GM21381 (cell line): ENCODE measurements around the gene NCKIPSD.

ENCODE experiments used
- ATAC-seq: cut with Tn5 transposase; IDR thresholded peaks from one replicate; pipeline ENCODE4 v1.9.1; 2021; ENCODE audit warnings: mild to moderate bottlenecking, moderate library complexity; ENCODE audit not compliant: unreplicated experiment

Gene NCKIPSD

DNA sequence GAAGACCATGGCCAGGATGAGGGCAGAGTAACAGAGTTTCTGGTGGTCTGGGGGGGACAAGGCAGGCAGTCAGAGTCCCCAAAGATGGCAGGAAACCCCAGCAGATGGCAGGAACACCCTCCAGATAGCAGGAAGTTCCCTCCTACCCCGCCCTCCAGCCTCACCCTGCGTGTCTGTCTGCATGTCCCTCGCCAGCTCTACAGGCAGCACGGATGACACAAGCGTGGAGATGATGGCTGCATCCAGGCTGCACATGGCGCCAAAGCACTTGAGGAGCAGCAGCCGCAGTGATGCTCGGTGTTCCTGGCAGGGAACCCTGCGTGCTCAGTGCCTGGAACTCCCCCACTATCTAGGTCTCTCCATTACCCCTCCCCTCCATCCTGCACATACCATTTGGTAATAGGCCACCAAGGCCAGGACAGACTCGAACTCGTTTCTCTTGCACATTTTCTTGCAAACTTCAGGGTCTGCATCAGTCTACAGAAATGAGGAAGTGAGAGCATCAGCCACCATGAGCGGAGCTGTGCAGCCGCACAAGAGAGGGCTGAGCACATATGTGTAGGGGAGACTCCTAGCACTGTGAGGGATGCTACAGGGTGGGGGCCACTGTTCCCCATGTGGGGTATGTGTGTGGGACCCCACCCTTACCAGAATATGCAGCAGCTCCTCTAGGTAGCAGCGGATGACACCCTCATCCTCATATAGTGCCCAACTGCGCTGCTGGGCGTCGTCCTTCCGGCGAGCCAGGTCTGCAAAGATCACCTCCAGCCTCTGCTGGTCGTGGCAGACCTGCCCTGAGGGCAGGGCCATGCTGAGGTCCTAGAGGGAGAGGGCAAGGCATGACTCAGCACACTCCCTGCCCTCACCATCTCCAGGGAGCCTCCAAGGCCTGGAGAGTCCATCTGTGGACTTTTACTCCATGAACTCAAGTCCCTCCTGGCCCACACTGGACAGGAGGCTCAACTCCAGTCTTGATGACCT lies 6.0 kb downstream of the NCKIPSD start:
- no peak for ATAC-seq

DNA sequence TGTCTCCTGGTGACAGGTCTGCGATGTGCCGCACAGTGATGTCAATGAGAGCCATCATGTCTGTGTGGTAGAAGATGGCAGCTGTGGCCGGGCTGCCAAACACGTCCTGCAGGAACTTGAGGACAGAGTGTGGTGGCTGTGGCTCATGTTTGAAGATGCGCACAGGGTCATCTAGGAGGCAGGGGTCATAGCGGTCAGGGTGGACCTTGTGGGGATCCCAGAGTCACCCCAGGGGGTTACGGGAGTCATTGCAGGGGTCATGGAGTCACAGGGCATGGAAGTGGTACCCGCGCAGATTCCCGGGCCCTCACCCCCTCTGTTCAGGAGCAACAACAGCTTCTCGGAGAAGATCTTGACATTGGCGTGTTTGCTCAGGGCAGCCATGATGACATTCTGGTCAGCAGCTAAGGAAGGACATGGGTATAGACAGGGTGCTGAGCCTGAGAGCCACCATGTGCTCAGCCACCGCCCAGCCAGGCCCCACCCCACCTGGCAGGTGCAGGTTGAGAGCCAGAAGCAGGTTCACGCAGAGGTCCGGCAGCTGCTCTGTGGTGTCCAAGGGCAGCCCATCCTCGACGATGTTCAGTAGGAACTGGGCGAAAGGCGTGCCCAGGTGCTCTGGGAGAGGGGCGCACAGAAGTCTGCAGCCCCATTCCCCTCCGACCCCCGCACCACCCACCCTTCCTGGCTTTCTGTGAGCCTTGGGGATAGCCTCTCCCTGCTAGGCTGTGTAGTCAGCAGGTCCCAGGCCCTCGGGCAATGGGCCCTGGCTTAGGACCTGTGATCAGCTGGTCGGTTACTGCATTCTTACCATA lies 6.9 kb downstream of the NCKIPSD start:
- ATAC-seq = no peak

DNA sequence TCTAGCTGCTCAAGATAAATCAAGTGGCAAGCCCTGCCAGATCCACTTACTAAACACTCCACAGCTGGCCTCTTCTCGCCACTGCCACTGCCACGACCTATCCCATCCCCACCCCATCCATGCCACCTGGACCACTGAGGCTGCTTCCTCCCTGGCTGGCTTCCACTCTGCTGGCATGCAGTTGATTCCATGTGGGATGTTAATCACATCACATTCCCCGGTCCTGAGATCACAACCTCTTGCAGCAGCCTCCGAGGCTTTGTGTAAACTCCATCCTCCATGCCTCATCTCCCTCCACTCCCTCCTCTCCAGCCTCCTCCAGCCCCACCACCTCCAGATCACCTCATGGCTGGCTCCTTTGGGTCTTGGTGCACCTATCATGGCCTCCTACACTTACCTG lies 7.7 kb downstream of the NCKIPSD start:
- no peak for ATAC-seq

DNA sequence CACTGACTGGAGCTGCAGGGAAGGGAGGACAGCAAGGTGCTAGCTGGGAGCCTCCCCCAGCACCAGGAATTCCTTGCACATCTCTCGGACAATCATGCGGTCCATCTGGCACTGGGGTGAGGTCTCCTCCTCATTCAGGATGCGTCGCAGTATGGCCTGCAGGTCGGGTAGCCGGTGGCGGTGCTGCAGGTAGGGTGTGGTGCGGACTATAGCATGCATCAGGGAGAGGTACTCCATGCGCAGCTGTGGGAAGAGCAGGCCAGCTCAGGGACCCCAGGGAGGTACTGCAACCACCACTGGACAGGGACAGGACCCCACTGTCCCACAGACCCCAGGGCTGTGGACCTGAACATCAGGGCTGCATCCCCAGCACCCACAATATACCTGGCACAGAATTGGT lies 11.2 kb downstream of the NCKIPSD start:
- no peak for ATAC-seq

DNA sequence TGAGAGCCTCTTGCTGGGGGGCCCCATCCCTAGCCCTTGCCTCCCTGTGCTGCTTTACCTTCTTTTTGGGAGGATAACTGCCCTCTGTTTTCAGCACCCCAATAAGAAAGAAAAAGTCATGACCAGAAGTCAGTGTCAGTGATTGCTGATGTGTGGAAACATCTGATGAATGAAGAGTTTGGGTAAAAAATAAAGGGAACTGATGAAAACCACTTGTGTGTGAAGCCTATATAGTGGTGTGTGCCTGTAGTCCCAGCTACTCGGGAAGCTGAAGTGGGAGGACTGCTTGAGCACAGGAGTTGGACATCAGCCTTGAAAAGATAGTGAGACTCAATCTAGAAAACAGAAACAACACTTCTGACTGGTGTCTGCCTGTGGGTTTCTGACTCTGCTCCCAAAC lies 13.2 kb downstream of the NCKIPSD start:
- ATAC-seq = no peak

DNA sequence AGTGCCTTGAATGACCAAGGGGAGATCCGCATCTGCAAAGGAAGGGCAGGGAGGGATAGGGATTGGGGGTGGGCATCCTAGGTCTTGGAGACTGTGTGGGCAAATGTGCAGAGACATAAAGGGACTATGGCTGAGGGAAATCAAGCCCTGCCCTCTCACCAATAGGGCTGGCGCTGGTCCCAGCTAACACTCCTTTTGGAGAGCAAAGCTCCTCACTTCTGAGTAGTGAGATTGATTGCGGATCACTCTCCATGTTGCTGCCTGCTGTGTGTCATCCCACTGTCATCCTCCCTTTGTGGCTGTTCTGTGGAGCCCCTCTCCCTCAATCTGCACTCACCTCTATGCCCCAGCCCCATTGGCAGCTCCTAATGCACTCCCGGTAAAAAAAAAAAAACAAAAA lies 20.8 kb downstream of the NCKIPSD start:
- ATAC-seq = no peak

DNA sequence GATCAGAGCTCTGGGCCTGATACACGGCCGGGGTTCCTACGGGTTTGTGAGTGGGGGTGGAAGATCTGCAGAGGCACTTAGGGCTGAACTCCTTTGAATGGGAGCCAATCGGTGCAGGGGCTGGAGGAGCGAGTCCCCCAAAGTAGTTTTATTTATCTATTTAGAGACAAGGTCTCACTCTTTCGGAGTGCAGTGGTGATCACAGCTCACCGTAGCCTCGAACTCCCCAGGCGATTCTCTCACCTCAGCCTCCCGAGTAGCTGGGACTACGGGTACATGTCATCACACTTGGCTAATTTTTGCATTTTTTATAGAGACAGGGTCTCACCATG lies 21.4 kb downstream of the NCKIPSD start:
- ATAC-seq = no peak

DNA sequence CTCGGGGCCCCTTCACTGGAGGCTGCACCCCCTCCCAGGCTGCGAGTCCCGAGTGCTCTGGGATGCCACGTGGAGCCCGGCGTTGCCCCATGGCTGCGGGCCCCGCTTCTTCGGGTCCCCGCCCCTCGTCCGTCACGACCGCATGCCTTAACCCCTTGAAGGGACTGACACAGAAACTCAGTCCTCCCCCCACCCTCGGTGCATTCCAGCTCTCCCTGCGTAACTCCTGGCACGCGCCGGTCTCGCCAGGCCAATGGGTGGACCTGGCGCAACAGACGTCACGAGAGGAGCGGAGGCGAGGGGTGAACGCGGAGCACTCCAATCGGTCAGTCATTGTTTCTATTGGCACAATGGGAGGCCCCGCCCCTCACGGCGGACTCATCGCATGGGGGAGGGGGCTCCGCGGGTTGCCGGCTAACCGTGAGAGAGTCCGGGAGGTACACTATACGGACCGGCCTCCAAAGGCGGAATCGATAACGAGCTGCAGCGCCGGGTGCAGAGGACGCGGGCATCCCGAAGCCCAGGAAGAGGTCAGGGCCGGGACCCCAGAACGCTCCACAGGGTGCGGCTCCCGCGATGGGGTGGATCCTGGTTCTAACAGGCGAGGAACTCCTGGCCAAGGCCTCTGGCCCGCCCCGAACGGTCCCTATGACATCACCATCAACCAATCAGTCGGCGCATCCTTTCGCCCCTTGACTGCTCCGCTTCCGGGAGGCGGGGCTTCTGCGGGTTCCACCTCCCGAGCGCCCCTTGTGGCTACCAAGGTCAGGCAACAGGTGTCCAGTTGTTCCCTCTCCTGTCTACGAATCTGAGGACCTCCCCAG lies 22.0 kb downstream of the NCKIPSD start:
- ATAC-seq = peak; percentile 71

DNA sequence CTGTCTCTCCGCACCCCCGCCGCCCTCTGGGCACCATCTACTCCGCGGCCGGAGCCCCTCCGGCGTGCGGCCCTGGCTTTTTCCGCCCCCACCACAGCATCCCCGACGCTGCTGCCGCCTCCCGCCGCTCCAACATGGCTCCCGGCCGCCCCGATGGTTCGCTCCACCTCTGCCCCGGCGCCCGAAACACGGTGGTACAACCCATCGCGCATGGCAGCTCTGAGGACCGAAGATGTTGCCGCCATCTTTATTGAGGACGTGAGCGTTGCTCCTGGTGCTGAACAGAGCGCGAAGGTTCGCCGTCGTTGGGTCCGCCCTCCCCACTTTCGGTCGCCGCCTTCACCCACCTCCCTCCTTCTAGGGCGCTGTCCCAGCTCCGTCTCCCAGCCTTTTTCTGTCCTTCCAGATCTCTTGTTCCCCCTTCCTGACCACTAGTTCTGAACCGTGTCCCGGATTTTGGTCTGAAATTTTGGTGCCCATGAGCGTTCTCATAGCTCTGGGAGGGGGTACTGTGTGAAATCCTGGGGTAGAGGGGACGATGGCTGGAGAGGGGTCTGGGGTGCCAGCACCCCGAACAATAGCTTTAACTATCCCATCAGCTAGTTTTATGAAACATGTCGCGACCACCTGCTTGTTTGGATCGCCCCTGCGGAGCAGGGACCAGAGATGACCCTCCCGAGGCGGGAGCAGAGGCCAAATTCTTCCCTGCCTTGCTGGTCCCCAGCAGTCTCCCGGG lies 22.8 kb downstream of the NCKIPSD start, which contains the start of gene CELSR3:
Gene CELSR3 (minus strand): TSS at position 134 of the 736 bp plus-strand sequence. CDS start 252 bp downstream, outside the sequence.
- no peak for ATAC-seq

DNA sequence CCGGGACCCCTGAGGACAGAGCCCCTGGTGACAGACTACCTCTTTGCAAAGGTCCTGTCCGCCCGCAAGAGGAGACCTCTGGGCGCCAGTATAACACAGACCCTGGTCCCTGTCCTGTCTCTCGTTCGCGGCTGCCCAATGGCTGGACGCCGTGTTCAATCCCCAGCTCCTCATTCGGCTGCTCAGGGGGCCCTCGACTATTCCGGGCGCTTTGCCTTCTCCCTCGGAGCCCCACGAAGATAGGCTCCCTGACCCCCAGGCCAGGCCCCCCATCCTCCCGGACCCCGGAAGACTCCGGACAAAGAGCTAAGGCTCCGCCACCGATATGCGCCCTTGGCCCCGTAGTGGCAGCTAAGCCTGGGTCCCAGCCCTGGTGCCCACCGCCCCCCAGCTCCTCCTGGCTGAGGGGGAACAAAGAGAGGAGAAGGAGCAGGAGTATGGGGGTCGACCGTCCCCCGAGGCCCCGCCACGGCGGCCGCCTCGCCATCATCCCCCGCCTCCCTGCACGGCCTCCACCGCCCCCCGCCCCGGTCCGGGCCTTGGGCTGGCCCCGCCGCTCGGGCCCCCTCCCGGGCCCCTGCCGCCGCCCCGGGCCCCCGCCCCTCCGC lies 23.5 kb downstream of the NCKIPSD start:
- ATAC-seq = no peak

DNA sequence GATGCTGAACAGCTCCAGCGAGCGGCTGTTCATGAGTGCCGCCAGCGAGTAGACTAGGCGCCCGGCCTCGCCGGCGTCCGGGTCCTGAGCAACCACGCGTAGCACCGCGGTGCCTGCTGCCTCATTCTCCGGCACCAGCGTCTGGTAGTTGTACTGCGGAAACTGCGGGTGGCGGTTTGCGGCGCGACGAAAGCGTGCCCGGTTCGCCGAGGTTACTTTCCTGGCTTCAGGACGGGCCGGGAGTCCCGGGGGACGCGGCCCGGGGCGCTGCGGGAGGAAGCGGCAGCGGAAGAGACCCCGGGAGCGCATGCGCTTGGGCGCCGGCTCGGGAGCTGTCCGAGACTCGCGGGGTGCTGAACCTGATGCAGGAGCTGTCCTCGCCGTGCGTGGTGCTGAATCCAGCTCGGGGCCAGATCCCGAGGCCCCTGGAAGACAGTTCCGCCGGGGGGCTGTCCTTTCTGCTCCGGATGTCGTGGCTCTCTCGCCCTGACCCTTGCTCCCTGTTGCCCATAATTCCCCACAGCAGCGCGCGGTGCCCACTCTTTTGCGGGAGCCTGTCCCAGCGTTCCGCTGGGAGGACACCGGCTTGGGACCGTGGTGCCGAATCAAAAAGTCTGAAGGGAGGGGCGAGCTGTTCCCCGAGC lies 24.1 kb downstream of the NCKIPSD start:
- ATAC-seq = no peak

DNA sequence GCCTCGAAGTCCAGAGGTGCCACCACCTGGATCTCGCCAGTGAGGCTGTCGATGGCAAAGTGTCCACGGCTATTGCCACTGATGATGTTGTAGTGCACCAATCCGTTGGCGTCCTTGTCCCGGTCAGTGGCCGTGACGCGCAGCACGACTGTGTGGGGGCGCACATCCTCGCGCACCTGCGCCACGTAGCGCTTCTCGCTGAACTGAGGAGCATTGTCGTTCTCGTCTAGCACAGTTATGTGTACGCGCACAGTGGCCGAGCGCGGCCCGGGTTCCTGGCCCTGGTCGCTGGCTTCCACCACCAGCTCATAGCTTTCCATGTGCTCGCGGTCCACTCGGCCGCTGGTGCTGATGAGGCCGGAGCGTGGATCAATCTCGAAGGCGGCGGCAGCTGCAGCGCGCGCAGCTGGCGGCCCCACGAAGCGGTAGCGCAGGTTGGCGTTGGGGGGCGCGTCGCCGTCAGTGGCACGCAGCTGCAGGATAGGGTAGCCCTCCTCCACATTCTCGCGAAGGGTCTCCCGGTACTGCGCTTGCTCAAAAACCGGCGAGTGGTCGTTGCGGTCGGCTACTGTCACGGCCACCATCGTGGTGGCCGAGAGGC lies 24.8 kb downstream of the NCKIPSD start:
- ATAC-seq = no peak

DNA sequence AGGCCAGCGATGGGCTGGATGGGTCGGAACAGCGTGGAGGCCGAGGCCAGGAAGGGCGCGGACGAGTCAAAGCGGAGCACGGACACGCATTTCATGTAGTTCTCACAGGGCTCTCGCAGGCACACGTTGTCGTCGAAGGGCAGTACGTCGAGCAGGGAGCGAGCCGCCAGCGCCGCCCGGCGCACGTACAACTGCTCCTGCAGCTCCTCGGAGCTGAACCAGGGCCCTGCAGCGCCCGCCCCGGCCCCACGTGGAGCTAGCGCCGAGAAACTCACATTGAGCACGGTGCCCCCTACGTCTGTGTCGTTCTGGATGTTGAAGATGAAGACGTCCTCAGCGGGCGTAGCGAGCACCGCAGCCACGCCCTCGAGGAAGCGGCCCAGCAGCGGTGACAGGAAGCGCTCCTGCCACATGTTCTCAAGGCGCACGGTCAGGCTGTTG lies 28.9 kb downstream of the NCKIPSD start:
- no peak for ATAC-seq

DNA sequence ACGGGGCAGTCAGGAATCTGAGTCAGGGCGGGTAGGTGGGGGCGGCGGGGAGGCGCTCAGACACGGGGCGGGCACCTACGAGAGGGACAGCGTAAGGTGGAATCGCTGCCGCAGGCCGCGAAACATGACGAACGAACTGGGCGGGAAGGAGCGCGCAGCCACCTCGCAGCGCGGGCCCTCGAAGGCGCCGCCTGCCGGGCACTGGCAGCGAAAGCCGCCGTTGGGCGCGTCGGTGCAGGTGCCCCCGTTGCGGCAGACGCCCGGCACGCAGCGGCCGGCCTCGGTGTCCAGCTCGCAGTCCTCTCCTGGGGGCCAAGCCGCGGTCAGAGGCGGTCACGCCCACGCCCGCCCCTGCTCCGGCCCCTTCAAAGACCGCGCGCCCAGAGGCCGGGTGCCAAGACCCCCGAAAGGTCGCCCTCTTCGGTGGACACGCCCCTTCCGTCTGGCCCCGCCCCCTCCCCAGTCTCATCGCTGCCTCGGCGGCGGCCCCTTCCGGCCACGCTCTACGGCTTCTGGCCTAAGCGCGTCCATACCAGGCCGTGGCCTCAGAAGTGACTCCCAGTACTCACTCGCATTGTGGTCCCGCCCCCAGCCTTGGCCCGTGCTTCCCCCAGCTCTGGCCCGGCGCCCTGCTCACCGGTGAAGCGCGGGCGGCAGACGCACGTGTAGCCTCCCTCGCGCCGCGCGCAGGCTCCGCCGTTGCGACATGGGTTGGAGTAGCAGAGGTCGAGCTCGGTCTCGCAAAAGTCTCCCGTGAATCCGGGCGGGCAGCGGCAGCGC lies 29.5 kb downstream of the NCKIPSD start:
- ATAC-seq = peak; percentile 65

DNA sequence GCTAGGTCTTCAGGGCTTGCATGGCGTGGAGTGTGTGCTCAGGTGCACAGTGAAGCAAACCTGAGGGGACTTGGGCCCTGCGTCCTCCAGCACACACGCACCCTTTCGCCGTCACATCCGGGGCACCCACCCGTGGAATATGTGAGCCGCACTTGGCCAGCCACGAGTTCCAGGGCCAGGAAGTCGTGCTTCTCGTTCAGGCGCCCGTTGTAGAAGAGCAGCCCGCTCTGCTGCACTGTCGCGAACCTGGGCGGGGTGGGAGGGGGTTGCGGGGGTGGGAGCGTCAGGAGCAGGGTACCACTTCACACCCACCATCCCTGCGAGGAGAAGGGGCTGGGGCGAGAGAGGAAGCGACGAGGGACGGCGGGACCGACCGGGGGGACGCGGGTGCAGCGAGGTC lies 30.1 kb downstream of the NCKIPSD start:
- ATAC-seq = no peak

DNA sequence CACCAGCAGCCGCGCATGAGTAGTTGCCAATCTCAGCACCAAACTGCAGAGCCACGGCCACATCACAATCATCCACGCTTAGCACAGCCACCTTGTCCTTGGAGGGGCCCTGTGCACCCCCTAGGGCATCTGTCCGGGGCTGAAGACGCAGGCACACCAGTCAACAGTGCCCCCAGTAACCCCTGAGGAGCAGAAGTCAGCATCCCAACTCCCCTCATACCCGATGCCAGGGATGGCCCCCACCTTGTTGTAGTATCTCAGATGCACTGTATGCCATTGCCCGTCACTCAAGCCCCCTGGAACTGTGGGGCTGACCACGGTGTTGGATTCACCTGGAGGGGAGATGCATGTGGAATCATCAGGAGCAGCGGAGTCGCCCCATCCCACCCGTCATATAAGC lies 30.7 kb downstream of the NCKIPSD start:
- ATAC-seq = no peak

DNA sequence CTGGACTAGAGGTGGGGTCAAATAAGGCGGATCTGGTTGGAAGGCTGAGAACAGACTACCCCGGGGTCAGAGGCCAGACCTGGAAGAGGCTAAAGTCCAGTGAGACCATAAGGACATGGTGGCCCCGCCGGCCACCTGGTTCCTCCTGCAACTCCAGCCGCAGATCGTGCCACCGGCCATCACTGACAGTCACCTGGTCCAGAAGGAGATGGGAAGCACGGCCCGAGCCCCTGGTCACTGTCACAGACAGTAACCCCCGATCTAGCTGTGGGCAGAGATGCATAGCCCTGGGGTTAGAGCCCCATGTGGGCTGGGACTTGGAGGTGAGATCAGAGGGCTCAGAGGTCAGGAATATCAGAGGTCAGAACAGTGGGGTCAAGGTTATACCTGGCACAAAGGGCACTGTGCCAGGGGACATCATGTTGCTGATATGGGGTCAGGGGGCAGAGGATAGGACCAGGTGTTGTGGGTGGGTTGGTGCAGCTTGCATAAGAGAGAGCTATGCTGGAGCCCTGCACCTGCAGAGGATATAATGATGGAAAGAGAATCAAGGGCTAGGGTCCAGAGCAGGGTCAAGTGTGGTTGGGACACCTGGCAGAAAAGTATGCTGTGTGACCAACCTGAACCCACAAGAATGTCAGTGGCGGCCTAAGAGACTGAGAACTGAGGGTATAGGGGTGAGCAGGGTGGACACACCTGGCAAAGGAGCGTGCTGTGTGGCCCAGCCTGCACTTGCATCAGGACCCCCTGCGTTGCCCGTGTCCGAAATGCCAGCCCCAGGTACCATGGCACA lies 32.6 kb downstream of the NCKIPSD start:
- ATAC-seq = no peak
